ENCODE results near the gene BUB1B.

DNA sequence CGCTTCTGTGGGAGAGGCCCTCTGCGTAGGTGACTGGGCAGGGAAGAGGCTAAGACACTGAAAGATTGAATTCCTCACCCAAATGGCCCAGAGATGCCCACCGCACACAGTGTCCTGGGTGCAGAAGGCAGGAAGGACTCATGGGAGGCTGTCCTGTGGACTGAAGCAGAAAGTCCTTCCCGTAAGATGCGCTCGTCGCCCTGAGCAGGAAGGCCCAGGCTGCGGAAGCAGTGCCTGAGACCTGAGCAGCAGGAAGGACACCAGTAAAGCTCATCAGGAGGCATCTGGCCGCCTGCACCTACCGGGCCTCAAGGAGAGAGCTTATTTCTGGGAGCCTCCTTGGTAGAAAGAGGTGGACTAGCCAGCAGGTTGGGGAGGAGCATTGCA lies 81.3 kb downstream of the BUB1B start:
- TF ChIP-seq, protein P1, sequence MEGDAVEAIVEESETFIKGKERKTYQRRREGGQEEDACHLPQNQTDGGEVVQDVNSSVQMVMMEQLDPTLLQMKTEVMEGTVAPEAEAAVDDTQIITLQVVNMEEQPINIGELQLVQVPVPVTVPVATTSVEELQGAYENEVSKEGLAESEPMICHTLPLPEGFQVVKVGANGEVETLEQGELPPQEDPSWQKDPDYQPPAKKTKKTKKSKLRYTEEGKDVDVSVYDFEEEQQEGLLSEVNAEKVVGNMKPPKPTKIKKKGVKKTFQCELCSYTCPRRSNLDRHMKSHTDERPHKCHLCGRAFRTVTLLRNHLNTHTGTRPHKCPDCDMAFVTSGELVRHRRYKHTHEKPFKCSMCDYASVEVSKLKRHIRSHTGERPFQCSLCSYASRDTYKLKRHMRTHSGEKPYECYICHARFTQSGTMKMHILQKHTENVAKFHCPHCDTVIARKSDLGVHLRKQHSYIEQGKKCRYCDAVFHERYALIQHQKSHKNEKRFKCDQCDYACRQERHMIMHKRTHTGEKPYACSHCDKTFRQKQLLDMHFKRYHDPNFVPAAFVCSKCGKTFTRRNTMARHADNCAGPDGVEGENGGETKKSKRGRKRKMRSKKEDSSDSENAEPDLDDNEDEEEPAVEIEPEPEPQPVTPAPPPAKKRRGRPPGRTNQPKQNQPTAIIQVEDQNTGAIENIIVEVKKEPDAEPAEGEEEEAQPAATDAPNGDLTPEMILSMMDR (IDR thresholded peaks at IDR 0.05; ENCODE audit: insufficient read depth, low read length): no peak
- TF ChIP-seq, protein P2, sequence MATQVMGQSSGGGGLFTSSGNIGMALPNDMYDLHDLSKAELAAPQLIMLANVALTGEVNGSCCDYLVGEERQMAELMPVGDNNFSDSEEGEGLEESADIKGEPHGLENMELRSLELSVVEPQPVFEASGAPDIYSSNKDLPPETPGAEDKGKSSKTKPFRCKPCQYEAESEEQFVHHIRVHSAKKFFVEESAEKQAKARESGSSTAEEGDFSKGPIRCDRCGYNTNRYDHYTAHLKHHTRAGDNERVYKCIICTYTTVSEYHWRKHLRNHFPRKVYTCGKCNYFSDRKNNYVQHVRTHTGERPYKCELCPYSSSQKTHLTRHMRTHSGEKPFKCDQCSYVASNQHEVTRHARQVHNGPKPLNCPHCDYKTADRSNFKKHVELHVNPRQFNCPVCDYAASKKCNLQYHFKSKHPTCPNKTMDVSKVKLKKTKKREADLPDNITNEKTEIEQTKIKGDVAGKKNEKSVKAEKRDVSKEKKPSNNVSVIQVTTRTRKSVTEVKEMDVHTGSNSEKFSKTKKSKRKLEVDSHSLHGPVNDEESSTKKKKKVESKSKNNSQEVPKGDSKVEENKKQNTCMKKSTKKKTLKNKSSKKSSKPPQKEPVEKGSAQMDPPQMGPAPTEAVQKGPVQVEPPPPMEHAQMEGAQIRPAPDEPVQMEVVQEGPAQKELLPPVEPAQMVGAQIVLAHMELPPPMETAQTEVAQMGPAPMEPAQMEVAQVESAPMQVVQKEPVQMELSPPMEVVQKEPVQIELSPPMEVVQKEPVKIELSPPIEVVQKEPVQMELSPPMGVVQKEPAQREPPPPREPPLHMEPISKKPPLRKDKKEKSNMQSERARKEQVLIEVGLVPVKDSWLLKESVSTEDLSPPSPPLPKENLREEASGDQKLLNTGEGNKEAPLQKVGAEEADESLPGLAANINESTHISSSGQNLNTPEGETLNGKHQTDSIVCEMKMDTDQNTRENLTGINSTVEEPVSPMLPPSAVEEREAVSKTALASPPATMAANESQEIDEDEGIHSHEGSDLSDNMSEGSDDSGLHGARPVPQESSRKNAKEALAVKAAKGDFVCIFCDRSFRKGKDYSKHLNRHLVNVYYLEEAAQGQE (IDR thresholded peaks at IDR 0.05; ENCODE audit: insufficient replicate concordance, low read depth): no peak
